Amygdala (tissue), 56 donors: ENCODE data around the gene IRS1.

Experiments used
- DNase-seq, 56 donors: peaks; one replicate each; lab custom pipeline; 2025; lab: John Stamatoyannopoulos, UW

The IRS1 gene

DNA sequence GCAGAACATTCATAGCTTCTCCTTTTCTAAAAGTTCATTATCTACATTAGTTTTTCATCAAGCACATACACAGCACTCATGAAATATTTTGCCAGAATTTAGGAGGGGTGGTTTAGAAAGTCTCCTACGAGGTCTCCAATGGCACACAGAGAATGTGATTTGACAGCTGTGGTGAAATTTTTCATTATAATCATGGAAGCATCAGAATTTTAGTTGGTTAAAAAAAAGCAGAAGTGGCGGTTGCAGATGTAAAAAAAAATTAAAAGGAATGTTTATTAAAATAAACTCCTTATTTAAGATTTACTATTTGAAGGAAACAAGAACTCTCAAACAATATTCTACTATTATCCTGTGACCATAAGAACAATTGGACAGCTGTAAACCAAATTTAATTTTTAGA lies 25.4 kb upstream of the IRS1 start:
- no peak for DNase-seq

DNA sequence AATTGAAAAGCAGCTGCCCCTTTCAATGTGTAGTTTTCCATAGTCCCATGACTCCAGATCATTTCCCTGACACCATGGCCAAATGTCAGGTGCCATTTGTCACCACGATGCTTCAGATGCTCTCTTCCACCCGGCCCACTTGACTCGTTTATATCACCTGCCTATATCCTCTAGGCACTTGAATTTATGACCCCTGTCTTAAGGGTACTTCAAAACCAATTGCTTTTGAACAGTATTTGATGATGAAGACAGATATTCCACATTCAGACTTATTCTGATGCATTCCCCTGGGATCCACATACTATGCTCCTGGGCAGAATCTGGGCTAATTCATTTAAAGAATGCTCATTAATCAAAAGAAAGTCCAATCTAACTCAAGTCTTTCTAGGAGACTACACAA lies 19.3 kb upstream of the IRS1 start:
- DNase-seq = no peak

DNA sequence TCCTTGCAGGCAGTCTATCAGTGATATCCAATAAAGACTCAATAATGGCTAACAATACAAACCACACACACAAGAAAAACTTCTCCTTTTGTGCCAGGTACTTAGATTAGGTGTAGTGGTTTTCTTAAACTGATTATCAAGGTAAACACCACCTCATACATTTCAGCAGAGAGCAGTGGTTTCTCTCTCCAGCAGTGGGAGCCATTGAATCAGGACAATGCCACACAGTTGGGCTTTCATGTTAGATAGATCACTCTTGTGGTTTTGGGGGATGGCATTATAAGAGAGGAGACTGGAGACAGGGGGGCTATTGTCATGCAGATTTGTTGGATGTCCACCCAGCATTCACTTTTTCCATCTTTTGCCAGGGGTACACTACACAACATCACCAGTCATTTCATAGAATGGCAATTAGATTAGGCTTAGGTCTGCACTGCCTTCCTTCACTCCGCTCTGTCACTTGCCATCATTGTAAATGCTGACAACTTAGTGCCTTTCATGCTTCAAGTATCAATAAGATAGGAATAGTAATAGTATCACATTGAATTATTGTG lies 13.6 kb upstream of the IRS1 start:
- DNase-seq = peak in 10 of 56 donors; percentile 5 to 66 (median 13)

DNA sequence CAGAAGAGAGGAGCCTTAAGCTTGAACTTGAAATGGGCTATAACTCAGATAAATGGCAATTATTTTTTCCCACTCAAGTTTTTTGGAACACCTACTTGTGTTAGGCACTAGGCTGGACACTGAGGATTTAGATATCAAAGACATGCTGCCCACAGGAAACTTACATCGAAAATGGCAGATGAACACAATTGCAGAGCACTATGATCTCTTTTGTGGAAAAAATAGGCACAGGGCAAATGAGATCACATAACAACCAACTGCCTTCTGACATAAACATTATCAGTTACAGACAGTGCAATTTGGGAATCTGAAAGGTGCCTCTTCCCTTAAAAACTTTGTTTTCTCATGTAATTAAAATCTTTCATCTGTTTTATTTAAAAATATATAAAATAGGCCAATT lies 3.8 kb upstream of the IRS1 start:
- no peak for DNase-seq

DNA sequence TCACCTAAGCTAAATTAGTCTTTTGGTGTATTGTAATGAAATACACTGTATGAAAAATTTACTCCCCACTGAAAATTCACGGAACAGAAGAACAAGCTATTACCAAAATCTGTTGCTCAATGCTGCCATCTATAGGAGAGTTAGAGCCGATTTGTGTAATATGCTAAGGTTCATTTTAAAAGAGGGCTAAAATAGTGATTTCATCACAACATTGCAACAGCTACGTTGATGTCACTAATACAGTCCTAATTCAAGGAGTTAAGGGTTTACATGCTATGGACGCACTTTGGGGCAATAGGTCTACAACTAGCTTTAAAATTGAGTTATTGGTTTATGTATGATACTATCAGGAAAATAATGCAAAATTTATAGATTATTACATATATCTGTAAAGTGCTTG lies 3.0 kb upstream of the IRS1 start:
- DNase-seq = peak in 1 of 56 donors; percentile 61

DNA sequence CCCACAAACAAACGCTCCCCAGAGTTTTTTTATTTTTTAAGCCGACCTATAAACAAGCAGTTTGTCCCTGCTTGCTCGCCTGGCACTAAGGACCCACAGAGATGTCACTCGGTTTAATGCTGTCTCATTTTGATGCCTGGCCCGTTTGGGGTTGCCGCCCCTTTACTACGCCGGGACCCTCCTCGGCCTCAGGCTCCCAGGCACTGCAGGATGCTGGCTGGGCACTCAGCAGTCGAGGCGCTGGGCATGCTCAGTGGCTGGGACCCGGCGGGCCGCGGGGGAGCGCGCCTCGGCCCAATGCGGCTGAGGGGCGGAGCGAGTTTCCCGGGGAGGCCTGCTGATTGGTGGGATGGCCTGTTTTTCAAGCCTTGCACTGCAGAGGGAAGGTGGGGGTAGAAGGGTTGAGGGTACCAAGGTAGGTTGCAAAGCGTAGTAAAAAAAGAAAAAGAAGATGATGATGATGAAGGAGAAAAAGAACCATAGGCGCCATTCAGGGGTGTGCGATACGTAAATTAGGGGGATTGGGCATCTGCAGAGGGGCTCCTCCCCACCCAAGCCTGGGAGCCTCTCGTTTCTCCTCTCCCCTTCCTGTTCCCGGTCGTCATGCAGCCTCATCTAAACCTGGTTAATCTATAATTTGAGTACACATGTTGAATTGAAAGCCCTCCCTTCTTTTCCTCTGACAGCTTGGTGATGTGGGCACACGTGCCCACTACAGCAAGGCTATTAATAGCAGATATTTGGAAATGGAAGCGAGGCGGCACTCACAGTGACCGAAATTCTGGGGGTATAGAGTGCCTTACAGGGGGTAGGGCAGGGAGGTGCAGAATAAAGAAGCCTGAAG lies 1.5 kb upstream of the IRS1 start:
- DNase-seq = peak; percentile 58 to 95 (median 88)

DNA sequence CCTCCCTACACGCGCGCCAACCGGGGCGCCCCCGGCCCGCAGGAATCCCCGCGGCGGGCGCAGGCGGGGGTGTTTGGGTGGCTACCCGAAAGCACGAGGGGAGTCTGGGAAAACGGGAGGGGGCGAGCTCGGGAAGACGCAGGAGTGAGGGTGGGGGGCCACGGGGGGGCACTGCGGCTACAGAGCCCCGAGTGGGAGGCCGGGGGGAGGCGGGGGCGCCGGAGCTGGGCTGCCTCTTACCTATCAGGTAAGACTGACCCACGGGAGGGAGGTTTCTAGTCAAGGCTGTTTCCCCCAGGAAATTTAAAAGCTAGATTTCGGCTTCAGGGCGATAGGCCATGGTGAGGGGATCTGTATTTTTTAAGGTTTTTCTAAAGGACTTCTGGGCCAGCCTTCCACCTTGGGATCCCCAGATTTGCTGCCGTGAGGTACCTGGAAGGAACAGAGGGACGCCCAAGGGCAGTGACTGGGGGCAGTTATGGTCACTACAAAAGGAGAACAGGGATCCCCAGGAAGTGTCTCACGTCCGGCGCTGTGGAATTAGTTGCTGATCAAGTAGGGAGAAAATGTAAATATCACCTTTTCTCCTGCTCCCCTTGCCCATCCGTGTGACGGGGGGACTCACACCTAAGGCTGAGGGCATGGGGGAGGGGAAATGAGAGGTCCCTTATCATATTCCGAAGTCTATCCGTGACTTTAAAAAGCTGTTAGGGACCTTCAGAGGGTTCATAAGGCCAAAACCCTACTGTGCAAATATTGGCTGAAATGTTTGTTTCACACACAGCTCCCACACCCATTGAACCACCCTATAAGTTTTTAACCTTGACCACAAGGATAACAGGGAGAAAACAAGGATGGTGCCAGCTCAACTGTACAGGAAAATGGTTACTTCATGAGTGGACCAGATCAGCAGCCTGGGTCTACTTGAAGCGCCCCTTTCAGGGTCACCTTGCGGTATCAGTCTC lies 638 bp upstream of the IRS1 start:
- peak in 11 of 56 donors; percentile 28 to 61 (median 47) for DNase-seq

DNA sequence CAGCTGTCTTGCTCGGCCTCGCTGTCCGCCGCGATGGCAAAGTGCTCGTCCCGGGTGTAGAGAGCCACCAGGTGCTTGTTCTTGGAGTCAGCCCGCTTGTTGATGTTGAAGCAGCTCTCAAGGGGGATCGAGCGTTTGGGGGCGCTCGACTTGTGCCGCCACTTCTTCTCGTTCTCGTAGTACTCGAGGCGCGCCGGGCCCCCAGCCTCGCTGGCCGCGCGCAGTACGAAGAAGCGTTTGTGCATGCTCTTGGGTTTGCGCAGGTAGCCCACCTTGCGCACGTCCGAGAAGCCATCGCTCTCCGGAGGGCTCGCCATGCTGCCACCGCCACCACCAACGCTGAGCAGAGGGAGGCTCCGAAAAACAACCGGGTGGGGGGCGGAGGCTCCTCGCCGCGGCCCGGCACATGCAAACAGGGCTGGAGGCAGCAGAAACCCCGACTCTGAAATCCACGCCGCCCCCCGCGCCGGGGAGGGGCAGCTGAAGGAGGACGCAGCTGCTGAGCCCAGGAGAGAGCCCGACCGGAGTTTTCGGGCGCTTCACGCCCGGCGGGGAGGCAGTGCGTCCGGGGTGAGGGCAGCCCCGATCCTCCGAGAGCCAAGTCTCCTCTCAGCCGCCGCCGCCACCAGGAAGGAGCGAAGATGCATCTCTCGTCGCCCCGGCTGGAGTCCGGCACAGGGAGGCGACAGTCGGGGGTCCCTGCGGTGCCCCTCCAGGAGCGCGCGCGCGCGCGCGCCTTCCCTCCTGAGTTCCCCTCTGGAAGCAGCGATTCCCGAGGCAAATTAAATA lies 1.0 kb downstream of the IRS1 start:
- DNase-seq = peak in 22 of 56 donors; percentile 10 to 66 (median 43)

DNA sequence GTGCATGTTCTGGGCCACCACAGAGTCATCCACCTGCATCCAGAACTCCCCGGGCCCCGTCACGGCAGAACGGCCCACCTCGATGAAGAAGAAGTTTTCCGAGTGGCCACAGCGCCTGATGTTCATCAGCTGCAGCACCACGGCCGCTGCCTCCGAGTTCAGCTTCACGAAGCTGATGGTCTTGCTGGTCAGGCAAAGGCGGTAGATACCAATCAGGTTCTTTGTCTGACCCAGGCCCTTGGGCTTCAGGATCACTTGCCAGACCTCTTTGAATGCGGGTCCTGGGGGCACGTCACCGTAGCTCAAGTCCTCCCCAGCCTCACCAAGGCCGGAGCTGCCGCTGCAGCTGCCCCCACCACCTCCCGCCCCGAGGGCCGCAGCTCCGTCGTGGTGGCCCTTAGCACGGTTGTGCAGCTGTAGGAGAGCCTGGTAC lies 1.6 kb downstream of the IRS1 start:
- DNase-seq = no peak

DNA sequence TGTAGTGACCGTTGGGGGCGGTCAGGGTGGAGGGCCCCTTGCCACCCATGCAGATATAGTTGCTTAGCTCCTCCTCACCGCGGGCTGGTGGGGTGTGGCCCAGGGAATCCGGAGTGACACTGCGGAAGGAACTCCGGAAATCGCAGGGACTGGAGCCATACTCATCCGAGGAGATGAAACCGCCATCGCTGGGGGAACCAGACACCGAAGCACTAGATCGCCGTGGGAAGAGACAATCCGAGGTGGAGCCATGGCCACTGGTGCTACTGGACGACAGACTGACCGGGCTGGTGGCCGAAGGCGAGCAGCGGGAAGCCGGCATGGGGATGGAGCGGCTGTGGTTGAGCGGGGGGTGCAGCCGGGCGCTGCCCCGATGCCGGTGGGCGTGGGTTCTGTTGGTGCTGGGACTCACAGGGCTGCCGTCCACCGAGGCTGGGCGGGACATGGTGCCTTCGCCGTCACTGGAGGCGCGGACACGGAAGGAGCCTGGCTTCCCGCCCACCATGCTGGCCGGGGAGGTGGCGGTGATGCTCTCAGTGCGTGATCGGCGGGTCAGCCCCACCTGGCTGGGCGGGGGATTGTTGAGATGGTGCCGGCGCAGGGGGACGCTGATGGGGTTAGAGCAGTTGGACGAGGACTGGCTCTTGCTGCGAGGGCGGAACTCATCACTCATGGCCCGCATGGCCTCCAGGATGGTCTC lies 2.2 kb downstream of the IRS1 start:
- DNase-seq = no peak

DNA sequence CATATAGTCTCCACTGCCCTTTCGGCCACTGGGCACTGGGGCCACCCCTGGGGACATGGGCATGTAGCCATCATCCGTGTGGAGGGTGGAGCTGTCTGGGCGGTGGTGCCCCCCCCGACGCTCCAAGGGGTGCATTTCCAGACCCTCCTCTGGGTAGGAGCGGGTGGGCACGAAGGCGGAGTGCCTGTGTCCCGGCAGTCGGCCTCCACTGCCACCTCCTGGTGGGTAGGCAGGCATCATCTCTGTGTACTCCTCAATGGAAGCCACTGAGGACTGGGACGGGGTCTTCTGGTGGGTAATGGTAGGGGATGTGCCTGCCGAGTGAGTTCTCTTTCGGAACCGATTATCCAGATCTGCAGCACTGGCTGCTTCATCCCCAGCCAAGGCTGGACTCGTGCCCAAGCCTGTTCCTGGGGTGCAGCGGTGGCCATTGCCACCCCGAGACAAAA lies 2.8 kb downstream of the IRS1 start:
- DNase-seq = peak in 4 of 56 donors; percentile 3 to 24 (median 12)

DNA sequence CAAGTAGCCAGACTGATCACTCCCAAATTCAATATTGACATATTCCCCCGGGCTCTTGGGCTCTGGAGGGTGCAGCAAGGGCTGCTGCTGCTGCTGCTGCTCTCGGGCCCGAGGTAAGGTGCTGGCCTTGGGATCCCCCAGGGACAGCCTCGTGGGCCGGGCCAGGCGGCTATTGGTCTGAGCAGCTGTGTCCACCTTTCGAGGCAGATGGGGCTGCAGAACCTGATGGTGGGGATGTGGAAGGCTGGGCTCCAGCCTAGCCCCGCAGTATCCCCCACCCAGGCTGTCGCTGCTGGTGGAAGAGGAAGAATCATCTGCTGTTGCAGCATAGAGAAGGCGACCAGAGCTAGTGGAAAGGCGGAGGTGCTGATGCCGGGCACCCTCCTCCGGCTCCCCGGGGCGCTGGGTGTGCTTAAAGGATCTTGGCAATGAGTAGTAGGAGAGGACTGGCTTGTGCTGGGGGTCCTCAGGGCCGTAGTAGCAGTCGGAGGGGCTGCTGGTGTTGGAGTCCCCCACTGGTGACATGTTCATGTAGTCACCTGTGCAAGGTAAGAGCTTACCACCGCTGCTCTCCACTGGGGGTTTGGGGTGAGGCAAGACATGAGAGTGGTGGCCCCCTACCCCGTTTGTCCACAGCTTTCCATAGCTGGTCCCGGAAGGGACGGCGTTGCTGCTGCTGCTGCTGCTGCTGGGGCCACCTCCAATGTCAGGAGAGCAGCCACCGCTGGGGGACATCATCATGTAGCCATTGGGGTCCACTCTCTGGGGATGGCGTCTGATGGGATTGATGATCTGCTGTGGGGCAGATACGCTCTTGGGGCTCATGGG lies 3.4 kb downstream of the IRS1 start:
- no peak for DNase-seq

DNA sequence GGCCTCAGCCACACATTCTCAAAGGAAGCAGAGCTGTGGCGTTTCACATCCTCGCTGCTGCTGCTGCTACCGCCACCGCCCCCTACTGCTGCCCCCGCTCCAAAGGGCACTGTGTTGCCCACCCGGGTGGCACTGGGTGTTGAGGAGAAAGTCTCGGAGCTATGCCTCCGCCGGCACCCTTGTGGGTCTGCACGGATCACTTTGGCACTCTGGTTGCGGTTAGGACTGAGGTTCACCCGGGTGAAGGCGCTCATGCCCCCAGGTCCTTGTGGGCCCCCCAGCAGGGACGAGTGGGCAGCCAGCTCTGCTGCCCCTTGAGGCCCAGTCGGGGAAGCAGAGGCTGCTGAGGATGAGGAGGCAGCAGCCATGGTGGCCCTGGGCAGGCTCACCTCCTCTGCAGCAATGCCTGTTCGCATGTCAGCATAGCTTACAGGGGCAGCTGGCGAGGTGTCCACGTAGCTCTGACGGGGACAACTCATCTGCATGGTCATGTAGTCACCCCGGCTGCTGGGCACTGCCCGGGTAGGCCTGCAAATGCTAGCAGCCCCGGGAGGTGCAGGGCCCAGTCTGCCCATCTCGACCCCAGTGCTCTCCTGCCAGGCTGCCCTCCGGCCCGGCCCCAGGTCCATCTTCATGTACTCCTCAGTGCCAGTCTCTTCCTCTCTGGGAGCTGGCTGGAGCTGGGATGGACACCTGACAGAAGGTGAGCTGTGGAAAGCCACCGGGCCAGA lies 4.2 kb downstream of the IRS1 start:
- no peak for DNase-seq

DNA sequence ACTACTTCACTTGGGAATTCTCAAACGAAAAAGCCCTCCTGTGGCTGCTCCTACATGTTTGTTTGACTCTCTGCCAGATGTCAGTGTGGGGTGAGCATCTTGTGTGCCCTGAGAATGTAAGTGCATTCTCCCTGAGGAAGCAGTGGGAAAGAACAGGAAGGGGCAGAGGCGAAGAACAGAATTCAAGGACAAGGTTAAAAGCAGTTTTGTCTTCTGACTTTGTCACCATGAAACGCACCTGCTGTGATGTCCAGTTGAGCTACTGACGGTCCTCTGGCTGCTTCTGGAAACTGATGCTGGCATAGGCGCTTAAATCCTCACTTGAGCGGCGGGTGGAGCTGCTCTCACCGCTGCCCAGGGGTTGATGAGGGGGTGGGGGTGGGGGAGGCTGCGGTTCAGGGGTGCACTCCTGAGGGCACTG lies 4.9 kb downstream of the IRS1 start:
- peak in 1 of 56 donors; percentile 16 for DNase-seq

DNA sequence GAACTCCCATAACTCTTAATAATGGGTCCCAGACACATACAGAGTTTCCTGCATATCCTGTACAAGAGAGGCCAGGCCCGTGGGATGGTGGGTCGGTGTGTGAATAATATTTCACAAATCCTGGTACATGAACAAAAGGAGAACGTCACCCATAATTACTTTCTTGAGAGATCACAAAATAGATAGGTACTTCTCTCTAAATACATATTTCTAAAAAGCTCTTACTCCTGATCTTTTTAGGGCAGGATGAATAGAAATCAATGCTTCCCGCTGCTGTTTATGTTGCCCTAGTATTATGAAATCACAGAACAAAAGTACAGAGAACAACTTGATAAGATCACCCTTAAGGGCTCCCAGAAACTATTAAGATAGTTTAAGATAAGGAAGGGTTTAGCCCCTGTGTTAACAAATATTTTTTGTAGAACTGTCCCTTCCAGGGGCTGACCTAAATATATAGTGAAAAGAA lies 5.4 kb downstream of the IRS1 start:
- DNase-seq = no peak

DNA sequence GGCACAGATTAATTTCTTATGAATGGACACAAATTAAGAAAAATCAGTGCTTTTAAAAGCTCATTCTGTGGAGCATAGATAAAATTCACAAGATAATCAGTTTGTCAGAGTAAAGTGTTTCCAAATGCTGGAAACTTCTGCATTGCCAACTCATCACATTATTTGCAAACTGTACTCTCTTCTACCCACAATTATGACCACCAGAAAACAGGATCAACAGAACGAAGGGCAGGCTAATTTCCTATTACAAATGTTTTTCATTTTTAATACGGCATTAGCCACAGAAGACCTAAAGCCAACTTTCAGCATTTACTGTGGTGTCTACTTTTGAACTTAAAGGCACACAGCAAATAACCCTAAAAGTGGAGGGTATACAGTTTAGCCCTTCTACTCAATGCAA lies 6.0 kb downstream of the IRS1 start:
- DNase-seq = no peak

DNA sequence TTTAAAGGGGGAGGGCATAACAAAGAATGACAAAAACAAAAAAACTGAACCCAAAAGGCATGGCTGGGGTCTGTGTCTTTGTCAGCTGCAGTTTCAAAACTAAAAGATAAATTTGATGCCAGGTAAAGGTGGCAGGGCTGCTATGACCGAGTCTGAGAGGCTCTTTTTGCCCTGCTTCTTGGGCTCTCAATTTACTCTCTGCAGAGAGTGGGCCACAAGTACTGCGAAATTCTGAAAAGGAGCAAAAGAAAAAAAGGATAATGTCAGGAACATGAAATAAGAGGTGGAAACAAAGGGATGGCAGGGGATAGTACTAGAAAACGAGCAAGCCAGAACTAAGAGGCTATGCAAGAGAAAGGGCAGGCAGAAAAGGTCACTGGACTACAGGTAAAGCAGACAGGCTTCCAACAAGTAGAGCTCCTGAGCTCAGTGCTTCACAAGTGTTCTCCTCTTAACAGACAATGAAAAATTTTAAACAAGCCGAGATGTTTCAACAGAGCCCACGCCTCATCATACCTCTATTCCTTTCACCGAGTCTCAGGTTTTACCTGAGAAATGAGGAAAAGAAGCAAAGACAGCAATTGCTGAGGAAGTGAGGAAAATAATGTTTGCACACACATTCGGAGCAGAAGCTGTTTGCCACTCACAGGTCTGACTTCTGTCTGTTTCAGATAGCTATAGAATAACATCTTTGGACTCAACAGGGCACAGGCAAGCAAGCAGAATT lies 7.3 kb downstream of the IRS1 start:
- peak in 1 of 56 donors; percentile 3 for DNase-seq
